Esophagus squamous epithelium (tissue), 4 donors: Measurements from ENCODE around the gene ECE1.

Experiments used
- POLR2A ChIP-seq, 4 donors: fragments of 450-650 bp; IDR thresholded peaks; one replicate each; pipeline ENCODE4 v1.6.1; 2017; ENCODE audit warnings: antibody characterized with exemption in 4 of 4, mild to moderate bottlenecking in 4 of 4, moderate library complexity in 3 of 4
- TF ChIP-seq, protein P1 (sequence below), 6 experiments: fragments of 450-650 bp in 4 of 6; fragments of 200-600 bp in 2 of 6; sonication (generic) in 2 of 6; IDR thresholded peaks; one replicate each; pipeline ENCODE4 v1.5.1; 2016 to 2019; ENCODE audit warnings: antibody characterized with exemption in 6 of 6, mild to moderate bottlenecking in 4 of 6, moderate library complexity in 4 of 6

DNA sequence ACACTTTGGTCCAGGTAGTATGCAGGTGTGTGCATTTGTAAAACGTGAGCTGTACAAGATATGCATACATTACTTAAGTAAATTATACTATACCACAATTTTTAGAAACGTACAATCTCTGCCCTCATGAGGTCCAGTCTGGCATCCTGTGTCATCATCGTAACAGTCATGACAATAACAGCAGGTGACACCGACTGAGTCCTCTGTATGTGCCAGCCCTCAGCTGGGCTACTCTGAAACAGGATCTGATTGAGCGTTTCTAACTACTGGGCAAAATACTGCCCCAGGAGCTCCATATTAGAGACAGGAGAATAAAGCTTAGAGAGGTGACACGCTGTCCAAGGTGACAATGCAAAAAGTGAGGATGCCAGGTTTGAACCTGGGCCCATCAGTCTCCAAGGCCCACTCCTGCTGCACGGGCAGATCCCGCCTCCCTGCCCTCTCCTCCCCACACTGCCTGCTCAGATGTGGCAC lies 47.2 kb upstream of the ECE1 start:
- TF ChIP-seq, protein P1, sequence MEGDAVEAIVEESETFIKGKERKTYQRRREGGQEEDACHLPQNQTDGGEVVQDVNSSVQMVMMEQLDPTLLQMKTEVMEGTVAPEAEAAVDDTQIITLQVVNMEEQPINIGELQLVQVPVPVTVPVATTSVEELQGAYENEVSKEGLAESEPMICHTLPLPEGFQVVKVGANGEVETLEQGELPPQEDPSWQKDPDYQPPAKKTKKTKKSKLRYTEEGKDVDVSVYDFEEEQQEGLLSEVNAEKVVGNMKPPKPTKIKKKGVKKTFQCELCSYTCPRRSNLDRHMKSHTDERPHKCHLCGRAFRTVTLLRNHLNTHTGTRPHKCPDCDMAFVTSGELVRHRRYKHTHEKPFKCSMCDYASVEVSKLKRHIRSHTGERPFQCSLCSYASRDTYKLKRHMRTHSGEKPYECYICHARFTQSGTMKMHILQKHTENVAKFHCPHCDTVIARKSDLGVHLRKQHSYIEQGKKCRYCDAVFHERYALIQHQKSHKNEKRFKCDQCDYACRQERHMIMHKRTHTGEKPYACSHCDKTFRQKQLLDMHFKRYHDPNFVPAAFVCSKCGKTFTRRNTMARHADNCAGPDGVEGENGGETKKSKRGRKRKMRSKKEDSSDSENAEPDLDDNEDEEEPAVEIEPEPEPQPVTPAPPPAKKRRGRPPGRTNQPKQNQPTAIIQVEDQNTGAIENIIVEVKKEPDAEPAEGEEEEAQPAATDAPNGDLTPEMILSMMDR (IDR thresholded peaks at IDR 0.05): no peak
- no peak for TF ChIP-seq POLR2A (IDR thresholded peaks at IDR 0.05)
